ENCODE data around the gene OR52J3. TPM values are rescaled to one million over a fixed set of nuclear protein-coding genes. Genes with fewer than 3 reads are reported as not detected.

The OR52J3 gene
- total RNA-seq, 1 experiment from 2014 or later = not detected

- in situ Hi-C loops (cut with HindIII; ENCODE audit: low pct_unique_long_range_greater_than_20kb, low sequenced_read_pairs) = no loop called here
- no peak for DNase-seq (ENCODE audit: low read depth, low spot score)
- no TSS peak for BruUV-seq (replicated peaks)
- ChIA-PET POLR2A (no interaction called here), CTCF (no interaction called here)
- TF ChIP-seq TCF7L2 (IDR thresholded peaks at IDR 0.05; ENCODE audit: low read depth, low read length) (no peak), CTCF (IDR thresholded peaks at IDR 0.05) (no peak), POLR2AphosphoS5 (IDR thresholded peaks at IDR 0.05; ENCODE audit: low read depth, low read length) (no peak), SIN3A (IDR thresholded peaks at IDR 0.05; ENCODE audit: borderline replicate concordance, insufficient read depth, low read depth, low read length) (no peak), REST (IDR thresholded peaks at IDR 0.05; ENCODE audit: insufficient read depth in 1 of 2, low read depth in 2 of 2, low read length in 1 of 2) (no peak)
- intact Hi-C loops (cut with micrococcal nuclease; ENCODE audit: unreplicated experiment) = loop anchor here (10.0 kb wide), 1 partner anchor 456 kb away; the partner anchor contains the start of gene OR51D1
- Histone ChIP-seq H3K36me3 (ENCODE audit: control insufficient read depth, insufficient read depth, low read length) (no peaks in the 10 kb centered on the region), H3K27me3 (ENCODE audit: control insufficient read depth, insufficient read depth, low read length) (no peaks in the 10 kb centered on the region), H3K4me3 (ENCODE audit: low read depth in 2 of 2, low read length in 2 of 2) (no peak overlapping the region), H3K9me3 (ENCODE audit: control insufficient read depth, insufficient read depth, low read depth, low read length) (no peaks in the 10 kb centered on the region), H3K4me1 (ENCODE audit: control insufficient read depth, insufficient read depth, low read length) (no peaks in the 10 kb centered on the region), H3K27ac (ENCODE audit: low read length) (no peak overlapping the region)
- ATAC-seq = no peak
Measured at GRCh38 chr11:5090668-5091067, 44.3 kb downstream of the OR52J3 start.

GRCh38 chr11:5092821-5093585 lies 46.7 kb downstream of the OR52J3 start:
- ATAC-seq = no peak
- BruUV-seq (replicated peaks) = no TSS peak

More at GRCh38 chr11:5092821-5093585, 46.7 kb downstream of the OR52J3 start:
- Histone ChIP-seq H3K4me1 (ENCODE audit: control insufficient read depth, insufficient read depth, low read length) (no peaks in the 10 kb centered on the region), H3K36me3 (ENCODE audit: control insufficient read depth, insufficient read depth, low read length) (no peaks in the 10 kb centered on the region), H3K27ac (ENCODE audit: low read length) (no peak overlapping the region), H3K27me3 (ENCODE audit: control insufficient read depth, insufficient read depth, low read length) (no peaks in the 10 kb centered on the region; the same call in 1 of the 2 replicates), H3K9me3 (ENCODE audit: control insufficient read depth, insufficient read depth, low read depth, low read length) (no peaks in the 10 kb centered on the region), H3K4me3 (ENCODE audit: low read depth in 2 of 2, low read length in 2 of 2) (no peak overlapping the region)
- in situ Hi-C loops (cut with HindIII; ENCODE audit: low pct_unique_long_range_greater_than_20kb, low sequenced_read_pairs) (no loop called here), intact Hi-C loops (cut with micrococcal nuclease; ENCODE audit: unreplicated experiment) (loop anchor here (10.0 kb wide), 1 partner anchor 458 kb away; the partner anchor contains the start of gene OR51D1)
- DNase-seq (ENCODE audit: low read depth, low spot score) = no peak
- TF ChIP-seq REST (IDR thresholded peaks at IDR 0.05; ENCODE audit: insufficient read depth in 1 of 2, low read depth in 2 of 2, low read length in 1 of 2) = no peak
- TF ChIP-seq TCF7L2 (IDR thresholded peaks at IDR 0.05; ENCODE audit: low read depth, low read length) = no peak
- TF ChIP-seq SIN3A (IDR thresholded peaks at IDR 0.05; ENCODE audit: borderline replicate concordance, insufficient read depth, low read depth, low read length) = no peak
- no peak for TF ChIP-seq CTCF (IDR thresholded peaks at IDR 0.05)
- TF ChIP-seq POLR2AphosphoS5 (IDR thresholded peaks at IDR 0.05; ENCODE audit: low read depth, low read length) = no peak
- ChIA-PET POLR2A (no interaction called here), CTCF (no interaction called here)
